ENCODE measurements around the gene RB1. TPM values are rescaled to one million over a fixed set of nuclear protein-coding genes. Genes with fewer than 3 reads are reported as not detected.

RB1 gene
- total and polyA plus RNA-seq, 2 donors (not counting 1 experiment from before 2014, with no cell fraction given): 24.0 to 70.4 TPM

DNA sequence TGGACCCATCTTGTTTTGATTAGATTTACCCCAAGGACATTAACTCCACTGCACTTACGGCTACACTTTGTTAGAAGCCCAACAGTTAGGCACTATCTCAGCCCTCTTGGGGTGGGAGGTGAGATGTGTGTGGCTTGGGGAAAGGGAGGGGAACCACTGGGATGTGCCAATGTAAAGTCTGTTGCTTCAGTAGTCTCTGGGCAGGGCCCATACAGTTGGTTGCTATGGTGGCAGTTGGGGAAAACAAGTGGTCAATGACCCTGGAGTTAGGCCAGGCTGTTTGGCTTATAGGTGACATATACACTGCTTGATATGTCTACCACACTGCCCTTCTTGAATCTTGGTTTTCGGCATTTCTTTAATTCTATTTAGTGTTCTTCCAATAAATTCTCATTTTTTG is 8.9 kb upstream of the RB1 start:
- Mint-ChIP-seq H3K4me3 (no peak overlapping the region), H3K27ac (no peak overlapping the region), H3K27me3 (peaks cover 5% of the 10 kb centered on the region), H3K9me3 (ENCODE audit: insufficient read depth) (no peaks in the 10 kb centered on the region), H3K4me1 (peaks cover 11% of the 10 kb centered on the region)
- Histone ChIP-seq H3K79me2 (ENCODE audit: control insufficient read depth, insufficient read depth, low read length) (no peaks in the 10 kb centered on the region), H3K36me3 (replicated peaks in 1 of 2; ENCODE audit: control extremely low read depth in 1 of 2, control insufficient read depth in 1 of 2, extremely low read depth in 1 of 2, insufficient read depth in 2 of 2, low read length in 1 of 2) (no peaks in the 10 kb centered on the region), H2AFZ (ENCODE audit: insufficient read depth, low read depth, low read length, poor library complexity, severe bottlenecking) (no peak overlapping the region), H3K27ac (ENCODE audit: low read length in 2 of 2) (no peak overlapping the region), H3K4me1 (ENCODE audit: control insufficient read depth in 2 of 2, insufficient read depth in 2 of 2, low read length in 2 of 2) (peaks cover 4 to 8% of the 10 kb centered on the region in 2 donors), H3K27me3 (replicated peaks in 1 of 4; ENCODE audit: control extremely low read depth in 1 of 4, control insufficient read depth in 3 of 4, insufficient read depth in 4 of 4, low read length in 3 of 4) (no peaks in the 10 kb centered on the region), H3K4me3 (ENCODE audit: control extremely low read depth in 1 of 5, extremely low read depth in 1 of 5, insufficient read depth in 1 of 5, low read depth in 2 of 5, low read length in 4 of 5) (no peak overlapping the region), H3K9me3 (ENCODE audit: control extremely low read depth in 1 of 3, control insufficient read depth in 2 of 3, insufficient read depth in 1 of 3, low read length in 2 of 3) (no peaks in the 10 kb centered on the region), H4K20me1 (ENCODE audit: control insufficient read depth, insufficient read depth, low read length, poor library complexity, severe bottlenecking) (no peaks in the 10 kb centered on the region), H3K4me2 (replicated peaks; ENCODE audit: low read depth, low read length, poor library complexity, severe bottlenecking) (no peak overlapping the region), H3K9ac (ENCODE audit: low read length) (no peak overlapping the region)
- no peak for TF ChIP-seq EZH2 (IDR thresholded peaks at IDR 0.05; ENCODE audit: borderline replicate concordance, insufficient read depth, low read depth, low read length, poor library complexity, severe bottlenecking)
- no peak for TF ChIP-seq CTCF (IDR thresholded peaks at IDR 0.05)
- DNase-seq (no peak), ATAC-seq (ENCODE audit: low read depth) (no peak)
- WGBS (ENCODE audit: insufficient coverage): 100% methylated on average over 1 of the region's 2 CpGs
- POLR2A ChIA-PET: no interaction called here
- intact Hi-C loops (cut with micrococcal nuclease): no loop called here
- CTCF ChIA-PET: no interaction called here

GRCh38 chr13:48295271-48295670 is 8.3 kb upstream of the RB1 start:
- POLR2A ChIA-PET: interaction anchor here (0.7 kb wide), 1 partner anchor 38 kb away, joined by 5 read pairs; no protein-coding TSS in a partner anchor
- H3K4me3 Mint-ChIP-seq: no peak overlapping the region

More at GRCh38 chr13:48295271-48295670, 8.3 kb upstream of the RB1 start:
- H3K79me2 ChIP-seq (ENCODE audit: control insufficient read depth, insufficient read depth, low read length): no peaks in the 10 kb centered on the region
- ATAC-seq (ENCODE audit: low read depth): no peak
- no peaks in the 10 kb centered on the region for H3K9me3 Mint-ChIP-seq (ENCODE audit: insufficient read depth)
- no peak overlapping the region for H3K4me2 ChIP-seq (replicated peaks; ENCODE audit: low read depth, low read length, poor library complexity, severe bottlenecking)
- H3K27me3 Mint-ChIP-seq: peaks cover 1% of the 10 kb centered on the region
- no peaks in the 10 kb centered on the region for H3K36me3 ChIP-seq (replicated peaks in 1 of 2; ENCODE audit: control extremely low read depth in 1 of 2, control insufficient read depth in 1 of 2, extremely low read depth in 1 of 2, insufficient read depth in 2 of 2, low read length in 1 of 2)
- CTCF ChIA-PET: no interaction called here
- no peak overlapping the region for H2AFZ ChIP-seq (ENCODE audit: insufficient read depth, low read depth, low read length, poor library complexity, severe bottlenecking)
- no peak overlapping the region for H3K4me3 ChIP-seq (ENCODE audit: control extremely low read depth in 1 of 5, extremely low read depth in 1 of 5, insufficient read depth in 1 of 5, low read depth in 2 of 5, low read length in 4 of 5)
- peaks cover 4 to 8% of the 10 kb centered on the region in 2 donors for H3K4me1 ChIP-seq (ENCODE audit: control insufficient read depth in 2 of 2, insufficient read depth in 2 of 2, low read length in 2 of 2)
- WGBS (ENCODE audit: insufficient coverage): no CpG with 5 or more reads among the region's 1 CpG
- H3K27me3 ChIP-seq (replicated peaks in 1 of 4; ENCODE audit: control extremely low read depth in 1 of 4, control insufficient read depth in 3 of 4, insufficient read depth in 4 of 4, low read length in 3 of 4): no peaks in the 10 kb centered on the region
- no peak for DNase-seq
- H3K27ac Mint-ChIP-seq: no peak overlapping the region
- intact Hi-C loops (cut with micrococcal nuclease): no loop called here
- no peaks in the 10 kb centered on the region for H3K9me3 ChIP-seq (ENCODE audit: control extremely low read depth in 1 of 3, control insufficient read depth in 2 of 3, insufficient read depth in 1 of 3, low read length in 2 of 3)
- no peak overlapping the region for H3K27ac ChIP-seq (ENCODE audit: low read length in 2 of 2)
- H3K4me1 Mint-ChIP-seq: peaks cover 13% of the 10 kb centered on the region
- TF ChIP-seq EZH2 (IDR thresholded peaks at IDR 0.05; ENCODE audit: borderline replicate concordance, insufficient read depth, low read depth, low read length, poor library complexity, severe bottlenecking) (no peak), CTCF (IDR thresholded peaks at IDR 0.05) (no peak)
- H4K20me1 ChIP-seq (ENCODE audit: control insufficient read depth, insufficient read depth, low read length, poor library complexity, severe bottlenecking): no peaks in the 10 kb centered on the region
- no peak overlapping the region for H3K9ac ChIP-seq (ENCODE audit: low read length)

Measured in B cell (primary cell).